ENCODE measurements around the gene RGPD3.
"Not testable (repeated sequence)": the region's sequence is repeated elsewhere in the genome, so short reads cannot be mapped to it uniquely, and the experiment has no call there.

DNA sequence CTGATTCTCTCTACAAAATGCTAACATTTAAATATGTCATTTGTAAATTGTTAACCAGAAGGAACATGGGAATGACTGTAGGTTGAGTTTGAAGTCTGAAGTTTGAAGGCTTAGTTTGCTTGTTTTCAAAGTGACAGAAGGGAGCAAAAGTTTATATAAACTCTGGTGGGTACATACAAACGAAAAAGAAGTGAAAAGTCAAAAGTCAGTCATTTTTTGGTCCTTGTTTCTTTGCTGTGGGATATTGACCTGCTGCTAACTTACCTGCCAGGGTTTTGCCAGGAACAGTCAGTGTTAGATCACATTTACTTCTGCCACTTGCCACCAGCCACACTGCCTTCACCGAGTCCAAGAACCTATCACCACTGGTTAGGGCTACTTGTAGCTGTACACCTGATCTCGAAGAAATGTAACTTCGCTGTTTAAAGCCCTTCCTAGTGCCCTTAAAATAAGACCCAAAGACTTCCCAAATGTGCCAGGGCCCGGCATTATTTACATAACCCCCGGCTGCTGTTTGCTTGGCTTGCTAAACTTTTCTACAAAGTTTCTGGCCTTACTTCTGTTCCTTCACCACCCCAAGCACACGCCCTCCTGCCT, 79.3 kb downstream of the RGPD3 start:
- TF ChIP-seq TCF7 (IDR thresholded peaks at IDR 0.05; ENCODE audit: borderline replicate concordance); POLR2A (IDR thresholded peaks at IDR 0.05; ENCODE audit: low read depth, low read length); KDM1A (IDR thresholded peaks at IDR 0.05; ENCODE audit: borderline replicate concordance); TCF12 (IDR thresholded peaks at IDR 0.05; ENCODE audit: low read depth, low read length); BRCA1 (IDR thresholded peaks at IDR 0.05; ENCODE audit: low read depth, low read length); RAD21 (IDR thresholded peaks at IDR 0.05; ENCODE audit: insufficient read depth, low read depth, low read length): not testable (repeated sequence)
- TF ChIP-seq, protein P1, sequence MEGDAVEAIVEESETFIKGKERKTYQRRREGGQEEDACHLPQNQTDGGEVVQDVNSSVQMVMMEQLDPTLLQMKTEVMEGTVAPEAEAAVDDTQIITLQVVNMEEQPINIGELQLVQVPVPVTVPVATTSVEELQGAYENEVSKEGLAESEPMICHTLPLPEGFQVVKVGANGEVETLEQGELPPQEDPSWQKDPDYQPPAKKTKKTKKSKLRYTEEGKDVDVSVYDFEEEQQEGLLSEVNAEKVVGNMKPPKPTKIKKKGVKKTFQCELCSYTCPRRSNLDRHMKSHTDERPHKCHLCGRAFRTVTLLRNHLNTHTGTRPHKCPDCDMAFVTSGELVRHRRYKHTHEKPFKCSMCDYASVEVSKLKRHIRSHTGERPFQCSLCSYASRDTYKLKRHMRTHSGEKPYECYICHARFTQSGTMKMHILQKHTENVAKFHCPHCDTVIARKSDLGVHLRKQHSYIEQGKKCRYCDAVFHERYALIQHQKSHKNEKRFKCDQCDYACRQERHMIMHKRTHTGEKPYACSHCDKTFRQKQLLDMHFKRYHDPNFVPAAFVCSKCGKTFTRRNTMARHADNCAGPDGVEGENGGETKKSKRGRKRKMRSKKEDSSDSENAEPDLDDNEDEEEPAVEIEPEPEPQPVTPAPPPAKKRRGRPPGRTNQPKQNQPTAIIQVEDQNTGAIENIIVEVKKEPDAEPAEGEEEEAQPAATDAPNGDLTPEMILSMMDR (IDR thresholded peaks at IDR 0.05 in 2 of 3, conservative IDR thresholded peaks at IDR 0.05 in 1 of 3; ENCODE audit: control insufficient read depth in 2 of 3, extremely low read depth in 1 of 3, insufficient read depth in 1 of 3, low read depth in 3 of 3, low read length in 3 of 3), result not testable (repeated sequence)
- TF ChIP-seq, protein P2, sequence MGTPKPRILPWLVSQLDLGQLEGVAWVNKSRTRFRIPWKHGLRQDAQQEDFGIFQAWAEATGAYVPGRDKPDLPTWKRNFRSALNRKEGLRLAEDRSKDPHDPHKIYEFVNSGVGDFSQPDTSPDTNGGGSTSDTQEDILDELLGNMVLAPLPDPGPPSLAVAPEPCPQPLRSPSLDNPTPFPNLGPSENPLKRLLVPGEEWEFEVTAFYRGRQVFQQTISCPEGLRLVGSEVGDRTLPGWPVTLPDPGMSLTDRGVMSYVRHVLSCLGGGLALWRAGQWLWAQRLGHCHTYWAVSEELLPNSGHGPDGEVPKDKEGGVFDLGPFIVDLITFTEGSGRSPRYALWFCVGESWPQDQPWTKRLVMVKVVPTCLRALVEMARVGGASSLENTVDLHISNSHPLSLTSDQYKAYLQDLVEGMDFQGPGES (IDR thresholded peaks at IDR 0.05), result not testable (repeated sequence)
- TF ChIP-seq, protein P3, sequence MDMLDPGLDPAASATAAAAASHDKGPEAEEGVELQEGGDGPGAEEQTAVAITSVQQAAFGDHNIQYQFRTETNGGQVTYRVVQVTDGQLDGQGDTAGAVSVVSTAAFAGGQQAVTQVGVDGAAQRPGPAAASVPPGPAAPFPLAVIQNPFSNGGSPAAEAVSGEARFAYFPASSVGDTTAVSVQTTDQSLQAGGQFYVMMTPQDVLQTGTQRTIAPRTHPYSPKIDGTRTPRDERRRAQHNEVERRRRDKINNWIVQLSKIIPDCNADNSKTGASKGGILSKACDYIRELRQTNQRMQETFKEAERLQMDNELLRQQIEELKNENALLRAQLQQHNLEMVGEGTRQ (IDR thresholded peaks at IDR 0.05; ENCODE audit: borderline replicate concordance, low read depth, low read length), result not testable (repeated sequence)
- TF ChIP-seq, protein P4, sequence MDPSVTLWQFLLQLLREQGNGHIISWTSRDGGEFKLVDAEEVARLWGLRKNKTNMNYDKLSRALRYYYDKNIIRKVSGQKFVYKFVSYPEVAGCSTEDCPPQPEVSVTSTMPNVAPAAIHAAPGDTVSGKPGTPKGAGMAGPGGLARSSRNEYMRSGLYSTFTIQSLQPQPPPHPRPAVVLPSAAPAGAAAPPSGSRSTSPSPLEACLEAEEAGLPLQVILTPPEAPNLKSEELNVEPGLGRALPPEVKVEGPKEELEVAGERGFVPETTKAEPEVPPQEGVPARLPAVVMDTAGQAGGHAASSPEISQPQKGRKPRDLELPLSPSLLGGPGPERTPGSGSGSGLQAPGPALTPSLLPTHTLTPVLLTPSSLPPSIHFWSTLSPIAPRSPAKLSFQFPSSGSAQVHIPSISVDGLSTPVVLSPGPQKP (IDR thresholded peaks at IDR 0.05; ENCODE audit: low read depth, low read length), result not testable (repeated sequence)
